ACHN (cell line): ENCODE measurements around the gene OR5AU1.

Source experiments
- DNase-seq: peaks from one replicate; pipeline ENCODE4 v3.0.0-alpha.2; 2015
- in situ Hi-C: cut with HindIII; loops from 2 replicates; pipeline ENCODE4 v1.10.0; 2017; ENCODE audit warnings: low sequenced_read_pairs, low pct_ligation_motif_present, low pct_unique_long_range_greater_than_20kb

Gene OR5AU1

DNA sequence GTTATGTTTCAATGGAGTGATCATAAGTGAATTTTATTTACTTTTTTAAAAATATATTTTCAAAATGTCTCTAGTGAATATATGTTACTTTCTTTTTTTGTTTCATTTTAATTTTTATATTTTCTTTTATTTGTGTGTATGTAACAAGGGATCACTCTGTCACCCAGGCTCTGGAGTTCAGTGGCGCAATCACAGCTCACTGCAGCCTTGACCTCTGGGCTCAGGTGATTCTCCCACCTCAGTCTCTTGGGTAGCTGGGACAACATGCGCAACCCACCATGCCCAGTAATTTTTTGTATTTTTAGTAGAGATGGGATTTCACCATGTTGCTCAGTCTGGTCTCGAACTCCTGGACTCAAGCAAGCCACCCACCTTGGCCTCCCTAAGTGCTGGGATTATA lies 36.9 kb downstream of the OR5AU1 start:
- in situ Hi-C loops, result no loop called here
- DNase-seq, result no peak

- in situ Hi-C loops, result no loop called here
- DNase-seq, result no peak
These were observed 42.5 kb downstream of the OR5AU1 start for GRCh38 chr14:21113369-21113768.

- in situ Hi-C loops, result no loop called here
These were observed 43.6 kb downstream of the OR5AU1 start for GRCh38 chr14:21112255-21112654.

GRCh38 chr14:21109377-21110138 lies 46.3 kb downstream of the OR5AU1 start:
- DNase-seq, result no peak
- in situ Hi-C loops, result no loop called here

More at GRCh38 chr14:21112255-21112654, 43.6 kb downstream of the OR5AU1 start:
- DNase-seq, result no peak

DNA sequence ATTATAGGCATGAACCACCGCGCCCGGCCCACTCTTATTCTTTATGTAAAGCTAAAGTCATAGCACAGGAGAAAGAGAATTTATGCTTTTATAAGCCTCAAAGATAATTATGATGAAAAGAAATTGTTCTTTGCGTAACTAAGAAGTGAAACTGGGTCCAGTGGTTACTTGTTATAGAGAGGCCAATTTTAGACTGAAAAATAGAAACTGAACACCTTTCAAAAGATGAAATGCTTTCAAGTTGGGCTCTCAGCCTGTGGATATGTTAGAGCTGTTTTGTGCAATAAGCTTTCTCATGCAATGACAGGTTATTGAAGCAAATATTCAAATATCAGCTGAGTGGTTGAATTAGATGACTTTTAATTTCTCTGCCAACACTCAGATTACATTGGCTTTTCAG lies 47.1 kb downstream of the OR5AU1 start:
- no peak for DNase-seq
- in situ Hi-C loops, result no loop called here

GRCh38 chr14:21107283-21107800 lies 48.5 kb downstream of the OR5AU1 start:
- peak; percentile 84 for DNase-seq
- in situ Hi-C loops, result no loop called here

DNA sequence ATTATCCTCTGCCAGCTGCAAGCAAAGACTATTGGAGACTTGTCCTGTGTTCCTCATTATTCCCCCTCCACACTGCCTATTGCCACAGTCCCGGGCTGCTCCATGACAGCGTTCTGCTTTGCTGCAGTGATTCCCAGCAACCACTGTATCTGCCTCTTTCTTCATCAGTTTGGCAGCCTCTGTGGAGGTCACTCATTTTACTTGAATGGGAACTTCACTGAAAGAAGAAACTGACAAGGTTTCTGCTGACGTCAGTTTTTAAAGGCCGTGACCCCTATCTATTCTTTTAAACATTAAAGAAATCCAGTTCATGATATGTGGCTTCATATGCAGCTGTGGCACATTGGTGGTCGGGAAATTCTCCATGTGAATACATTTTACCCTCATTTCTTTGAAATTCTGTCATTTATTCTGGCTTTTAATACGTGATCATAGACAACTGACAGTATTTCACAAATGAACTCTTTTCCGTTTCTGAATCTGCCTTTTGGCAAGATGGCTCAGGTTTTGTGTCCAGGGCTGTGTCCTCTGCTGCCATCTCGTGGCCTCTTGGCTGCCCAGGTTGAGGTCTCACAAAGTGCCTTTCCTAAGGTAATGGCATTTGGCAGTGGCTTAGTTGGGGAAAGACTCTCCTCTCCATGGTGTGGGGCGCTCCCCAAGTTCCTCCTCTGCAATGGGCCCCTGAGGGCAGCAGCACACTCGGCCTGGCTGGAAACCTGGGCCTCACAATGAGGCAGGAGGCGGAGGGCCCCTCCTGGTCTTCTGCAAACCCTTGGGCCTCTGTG lies 49.2 kb downstream of the OR5AU1 start:
- peak; percentile 81 for DNase-seq
- in situ Hi-C loops, result no loop called here

GRCh38 chr14:21106176-21106497 lies 49.7 kb downstream of the OR5AU1 start:
- in situ Hi-C loops, result no loop called here
- DNase-seq, result no peak

DNA sequence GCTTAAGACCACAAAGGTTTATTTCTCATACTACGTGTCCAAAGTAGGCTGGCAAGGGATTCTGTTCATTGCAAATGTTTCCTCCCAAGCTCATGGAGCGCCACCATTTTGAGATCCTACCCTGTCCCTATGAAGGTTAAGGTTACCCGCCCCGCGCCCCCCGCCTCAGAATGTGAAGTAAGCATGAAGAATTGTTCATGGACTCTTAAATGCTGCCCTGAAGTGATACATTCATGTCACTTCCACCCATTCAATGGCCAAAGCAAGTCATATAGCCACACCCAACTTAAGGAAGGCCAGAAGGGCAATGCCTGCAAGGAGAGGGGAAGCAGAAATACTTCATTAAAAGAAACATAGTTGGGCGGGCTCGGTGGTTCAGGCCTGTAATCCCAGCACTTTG lies 50.8 kb downstream of the OR5AU1 start:
- in situ Hi-C loops, result no loop called here
- DNase-seq, result no peak
